GM12892 (cell line): ENCODE results near the gene B3GALNT2.

Experiments used
- POLR2A ChIP-seq: IDR thresholded peaks from 2 replicates; pipeline ENCODE4 v1.6.1; 2011; ENCODE audit warnings: low read depth, low read length, control low read depth
- TAF1 ChIP-seq: IDR thresholded peaks from 2 replicates; pipeline ENCODE4 v1.6.1; 2011; ENCODE audit warnings: low read depth, mild to moderate bottlenecking, control low read depth, low read length, borderline replicate concordance

- no peak for TF ChIP-seq POLR2A
- TF ChIP-seq TAF1: no peak
Measured at GRCh38 chr1:235495030-235495429, 9.2 kb downstream of the B3GALNT2 start.
